ENCODE measurements around the gene CDC42SE2.

Gene CDC42SE2

GRCh38 chr5:131381021-131381420 is 117.2 kb downstream of the CDC42SE2 start:
- H3K4me3 ChIP-seq (ENCODE audit: low read depth, low read length) = no peak overlapping the region
- peaks cover 13% of the 10 kb centered on the region for H3K4me1 ChIP-seq (ENCODE audit: control insufficient read depth, insufficient read depth, low read length)

GRCh38 chr5:131381777-131382176 is 117.9 kb downstream of the CDC42SE2 start:
- Histone ChIP-seq H3K4me3 (ENCODE audit: low read depth, low read length) (no peak overlapping the region), H3K27ac (ENCODE audit: low read depth, low read length) (no peak overlapping the region), H3K27me3 (ENCODE audit: control insufficient read depth, insufficient read depth, low read length) (no peaks in the 10 kb centered on the region), H3K4me1 (ENCODE audit: control insufficient read depth, insufficient read depth, low read length) (peaks cover 19% of the 10 kb centered on the region), H3K9me3 (ENCODE audit: control insufficient read depth, insufficient read depth, low read length) (no peaks in the 10 kb centered on the region), H3K9ac (ENCODE audit: low read depth, low read length) (no peak overlapping the region), H3K36me3 (ENCODE audit: control insufficient read depth, insufficient read depth, low read length) (no peaks in the 10 kb centered on the region)

More at GRCh38 chr5:131381021-131381420, 117.2 kb downstream of the CDC42SE2 start:
- Histone ChIP-seq H3K9me3 (ENCODE audit: control insufficient read depth, insufficient read depth, low read length) (no peaks in the 10 kb centered on the region), H3K36me3 (ENCODE audit: control insufficient read depth, insufficient read depth, low read length) (no peaks in the 10 kb centered on the region), H3K9ac (ENCODE audit: low read depth, low read length) (no peak overlapping the region), H3K27ac (ENCODE audit: low read depth, low read length) (no peak overlapping the region), H3K27me3 (ENCODE audit: control insufficient read depth, insufficient read depth, low read length) (no peaks in the 10 kb centered on the region)

- H3K9ac ChIP-seq (ENCODE audit: low read depth, low read length) = no peak overlapping the region
- peaks cover 19% of the 10 kb centered on the region for H3K4me1 ChIP-seq (ENCODE audit: control insufficient read depth, insufficient read depth, low read length)
- no peaks in the 10 kb centered on the region for H3K9me3 ChIP-seq (ENCODE audit: control insufficient read depth, insufficient read depth, low read length)
- H3K27me3 ChIP-seq (ENCODE audit: control insufficient read depth, insufficient read depth, low read length) = no peaks in the 10 kb centered on the region
- H3K36me3 ChIP-seq (ENCODE audit: control insufficient read depth, insufficient read depth, low read length) = no peaks in the 10 kb centered on the region
- H3K27ac ChIP-seq (ENCODE audit: low read depth, low read length) = no peak overlapping the region
- no peak overlapping the region for H3K4me3 ChIP-seq (ENCODE audit: low read depth, low read length)
Observed at GRCh38 chr5:131382407-131383395, 118.8 kb downstream of the CDC42SE2 start.

- Histone ChIP-seq H3K4me1 (ENCODE audit: control insufficient read depth, insufficient read depth, low read length) (peaks cover 18% of the 10 kb centered on the region), H3K27ac (ENCODE audit: low read depth, low read length) (no peak overlapping the region), H3K9ac (ENCODE audit: low read depth, low read length) (no peak overlapping the region)
Observed at GRCh38 chr5:131384173-131384572, 120.3 kb downstream of the CDC42SE2 start.

GRCh38 chr5:131384616-131385214 is 120.9 kb downstream of the CDC42SE2 start:
- no peak overlapping the region for H3K27ac ChIP-seq (ENCODE audit: low read depth, low read length)
- H3K9ac ChIP-seq (ENCODE audit: low read depth, low read length) = no peak overlapping the region
- H3K27me3 ChIP-seq (ENCODE audit: control insufficient read depth, insufficient read depth, low read length) = no peaks in the 10 kb centered on the region
- H3K4me3 ChIP-seq (ENCODE audit: low read depth, low read length) = no peak overlapping the region
- 0 out of 2 replicates have a peak, but pooled peaks cover under 1% of the 10 kb centered on the region for H3K36me3 ChIP-seq (ENCODE audit: control insufficient read depth, insufficient read depth, low read length)
- no peaks in the 10 kb centered on the region for H3K9me3 ChIP-seq (ENCODE audit: control insufficient read depth, insufficient read depth, low read length)
- H3K4me1 ChIP-seq (ENCODE audit: control insufficient read depth, insufficient read depth, low read length) = peaks cover 12% of the 10 kb centered on the region

More at GRCh38 chr5:131384173-131384572, 120.3 kb downstream of the CDC42SE2 start:
- H3K4me3 ChIP-seq (ENCODE audit: low read depth, low read length) = no peak overlapping the region
- H3K36me3 ChIP-seq (ENCODE audit: control insufficient read depth, insufficient read depth, low read length) = no peaks in the 10 kb centered on the region
- H3K9me3 ChIP-seq (ENCODE audit: control insufficient read depth, insufficient read depth, low read length) = no peaks in the 10 kb centered on the region
- H3K27me3 ChIP-seq (ENCODE audit: control insufficient read depth, insufficient read depth, low read length) = no peaks in the 10 kb centered on the region

- Histone ChIP-seq H3K27me3 (ENCODE audit: control insufficient read depth, insufficient read depth, low read length) (no peaks in the 10 kb centered on the region), H3K4me1 (ENCODE audit: control insufficient read depth, insufficient read depth, low read length) (peaks cover 11% of the 10 kb centered on the region), H3K9me3 (ENCODE audit: control insufficient read depth, insufficient read depth, low read length) (no peaks in the 10 kb centered on the region), H3K9ac (ENCODE audit: low read depth, low read length) (no peak overlapping the region), H3K4me3 (ENCODE audit: low read depth, low read length) (no peak overlapping the region), H3K27ac (ENCODE audit: low read depth, low read length) (no peak overlapping the region), H3K36me3 (ENCODE audit: control insufficient read depth, insufficient read depth, low read length) (0 out of 2 replicates have a peak, but pooled peaks cover 2% of the 10 kb centered on the region)
Observed at GRCh38 chr5:131386124-131386523, 122.3 kb downstream of the CDC42SE2 start.

- H3K9ac ChIP-seq (ENCODE audit: low read depth, low read length) = no peak overlapping the region
- no peaks in the 10 kb centered on the region for H3K27me3 ChIP-seq (ENCODE audit: control insufficient read depth, insufficient read depth, low read length)
- H3K36me3 ChIP-seq (ENCODE audit: control insufficient read depth, insufficient read depth, low read length) = 0 out of 2 replicates have a peak, but pooled peaks cover 4% of the 10 kb centered on the region
- H3K4me1 ChIP-seq (ENCODE audit: control insufficient read depth, insufficient read depth, low read length) = peaks cover 11% of the 10 kb centered on the region
- no peak overlapping the region for H3K4me3 ChIP-seq (ENCODE audit: low read depth, low read length)
- H3K27ac ChIP-seq (ENCODE audit: low read depth, low read length) = no peak overlapping the region
- no peaks in the 10 kb centered on the region for H3K9me3 ChIP-seq (ENCODE audit: control insufficient read depth, insufficient read depth, low read length)
Observed at GRCh38 chr5:131386779-131387178, 122.9 kb downstream of the CDC42SE2 start.

- peaks cover 9% of the 10 kb centered on the region for H3K36me3 ChIP-seq (ENCODE audit: control insufficient read depth, insufficient read depth, low read length)
Observed at GRCh38 chr5:131387255-131387654, 123.4 kb downstream of the CDC42SE2 start.

GRCh38 chr5:131389096-131389868 is 125.4 kb downstream of the CDC42SE2 start:
- H3K27me3 ChIP-seq (ENCODE audit: control insufficient read depth, insufficient read depth, low read length) = no peaks in the 10 kb centered on the region
- peaks cover 27% of the 10 kb centered on the region for H3K36me3 ChIP-seq (ENCODE audit: control insufficient read depth, insufficient read depth, low read length)
- H3K4me1 ChIP-seq (ENCODE audit: control insufficient read depth, insufficient read depth, low read length) = peaks cover 7% of the 10 kb centered on the region; the same call in 1 of the 2 replicates
- H3K27ac ChIP-seq (ENCODE audit: low read depth, low read length) = no peak overlapping the region
- H3K4me3 ChIP-seq (ENCODE audit: low read depth, low read length) = no peak overlapping the region
- no peak overlapping the region for H3K9ac ChIP-seq (ENCODE audit: low read depth, low read length)
- H3K9me3 ChIP-seq (ENCODE audit: control insufficient read depth, insufficient read depth, low read length) = no peaks in the 10 kb centered on the region

More at GRCh38 chr5:131387255-131387654, 123.4 kb downstream of the CDC42SE2 start:
- no peak overlapping the region for H3K9ac ChIP-seq (ENCODE audit: low read depth, low read length)
- H3K27me3 ChIP-seq (ENCODE audit: control insufficient read depth, insufficient read depth, low read length) = no peaks in the 10 kb centered on the region
- no peak overlapping the region for H3K27ac ChIP-seq (ENCODE audit: low read depth, low read length)
- no peak overlapping the region for H3K4me3 ChIP-seq (ENCODE audit: low read depth, low read length)
- peaks cover 11% of the 10 kb centered on the region for H3K4me1 ChIP-seq (ENCODE audit: control insufficient read depth, insufficient read depth, low read length)
- no peaks in the 10 kb centered on the region for H3K9me3 ChIP-seq (ENCODE audit: control insufficient read depth, insufficient read depth, low read length)

GRCh38 chr5:131389869-131390265 is 126.0 kb downstream of the CDC42SE2 start:
- peaks cover 33% of the 10 kb centered on the region for H3K36me3 ChIP-seq (ENCODE audit: control insufficient read depth, insufficient read depth, low read length)

More at GRCh38 chr5:131389869-131390265, 126.0 kb downstream of the CDC42SE2 start:
- Histone ChIP-seq H3K4me3 (ENCODE audit: low read depth, low read length) (no peak overlapping the region), H3K4me1 (ENCODE audit: control insufficient read depth, insufficient read depth, low read length) (peaks cover 7% of the 10 kb centered on the region; the same call in 1 of the 2 replicates), H3K27ac (ENCODE audit: low read depth, low read length) (no peak overlapping the region), H3K9me3 (ENCODE audit: control insufficient read depth, insufficient read depth, low read length) (no peaks in the 10 kb centered on the region), H3K27me3 (ENCODE audit: control insufficient read depth, insufficient read depth, low read length) (no peaks in the 10 kb centered on the region), H3K9ac (ENCODE audit: low read depth, low read length) (no peak overlapping the region)

Data from HUES48 (cell line).